Measurements from ENCODE around the gene BATF3. TPM values are rescaled to one million over a fixed set of nuclear protein-coding genes. Genes with fewer than 3 reads are reported as not detected.

The BATF3 gene
- total and polyA plus RNA-seq, 2 of the 4 experiments (the other 2 are of a cell fraction), result 1.6 to 3.9 TPM

GRCh38 chr1:212686069-212686468 is 13.6 kb downstream of the BATF3 start:
- peaks cover 6% of the 10 kb centered on the region; the same call in 1 of the 2 replicates for H3K4me1 ChIP-seq (ENCODE audit: control insufficient read depth, insufficient read depth, low read length)
- no peak for DNase-seq
- no peaks in the 10 kb centered on the region for H4K20me1 ChIP-seq (ENCODE audit: insufficient read depth, low read length)
- H2BK120ac ChIP-seq (ENCODE audit: low read depth, low read length), result no peak overlapping the region
- ChIA-PET POLR2A (ENCODE audit: unreplicated experiment) (no interaction called here), CTCF (no interaction called here)
- H2BK5ac ChIP-seq (ENCODE audit: low read depth, low read length, poor library complexity, severe bottlenecking), result no peak overlapping the region
- H4K8ac ChIP-seq (ENCODE audit: low read depth in 2 of 2, low read length in 2 of 2), result no peak overlapping the region
- H3K9ac ChIP-seq (ENCODE audit: low read depth, low read length), result no peak overlapping the region
- no peak overlapping the region for H2AK9ac ChIP-seq (replicated peaks; ENCODE audit: low read depth, low read length, poor library complexity)
- no peak overlapping the region for H2BK20ac ChIP-seq (ENCODE audit: low read depth, low read length)
- H3K4ac ChIP-seq (ENCODE audit: low read depth, low read length), result no peak overlapping the region
- H2AK5ac ChIP-seq (ENCODE audit: low read depth, low read length), result no peak overlapping the region
- no peaks in the 10 kb centered on the region for H3K27me3 ChIP-seq (ENCODE audit: control insufficient read depth, insufficient read depth, low read length)
- no peak overlapping the region for H3K23ac ChIP-seq (ENCODE audit: low read depth, low read length)
- H2BK15ac ChIP-seq (ENCODE audit: low read depth, low read length), result no peak overlapping the region
- H3K56ac ChIP-seq (ENCODE audit: extremely low read depth, insufficient read depth, low read length), result no peak overlapping the region
- no peak overlapping the region for H3K4me3 ChIP-seq (ENCODE audit: insufficient read depth, low read depth, low read length)
- H3K4me2 ChIP-seq (ENCODE audit: low read depth, low read length), result no peak overlapping the region
- no peak overlapping the region for H4K5ac ChIP-seq (ENCODE audit: low read depth, low read length)
- no peaks in the 10 kb centered on the region for H3K79me1 ChIP-seq (ENCODE audit: low read depth in 1 of 2, low read length in 2 of 2)
- intact Hi-C loops (cut with micrococcal nuclease) (no loop called here), dilution Hi-C loops (cut with HindIII; ENCODE audit: low sequenced_read_pairs, unreplicated experiment) (no loop called here), in situ Hi-C loops (cut with MboI; ENCODE audit: low sequenced_read_pairs) (no loop called here)
- H3K9me1 ChIP-seq (ENCODE audit: insufficient read depth, low read length), result peaks cover 8% of the 10 kb centered on the region
- no peak overlapping the region for H3K14ac ChIP-seq (replicated peaks; ENCODE audit: low read depth, low read length)
- 90% methylated on average over 2 of the region's 3 CpGs; no CpG with 5 or more reads in 1 of the 2 experiments for WGBS, 2 experiments (ENCODE audit: extremely low coverage in 2 of 2, insufficient read length in 1 of 2)
- H3K36me3 ChIP-seq (ENCODE audit: control insufficient read depth, insufficient read depth, low read length), result no peaks in the 10 kb centered on the region
- no peak overlapping the region for H3K18ac ChIP-seq (ENCODE audit: low read depth, low read length)
- H3K27ac ChIP-seq (ENCODE audit: insufficient read depth, low read length), result no peak overlapping the region
- no peaks in the 10 kb centered on the region for H3K9me3 ChIP-seq (ENCODE audit: control insufficient read depth, insufficient read depth, low read length)
- TF ChIP-seq RCOR1 (IDR thresholded peaks at IDR 0.05; ENCODE audit: insufficient replicate concordance, low read length) (no peak), BHLHE40 (IDR thresholded peaks at IDR 0.05; ENCODE audit: low read depth, low read length) (no peak), CEBPB (IDR thresholded peaks at IDR 0.05; ENCODE audit: low read depth, low read length) (no peak), FOS (IDR thresholded peaks at IDR 0.05; ENCODE audit: low read depth, low read length) (no peak), MAZ (IDR thresholded peaks at IDR 0.05; ENCODE audit: borderline replicate concordance, low read depth, low read length) (no peak), USF2 (IDR thresholded peaks at IDR 0.05; ENCODE audit: low read depth, low read length) (no peak), RFX5 (IDR thresholded peaks at IDR 0.05; ENCODE audit: low read depth, low read length) (no peak)
- no peak overlapping the region for H2AFZ ChIP-seq (replicated peaks; ENCODE audit: low read length, poor library complexity)
- H4K91ac ChIP-seq (ENCODE audit: insufficient read depth, low read depth, low read length), result no peak overlapping the region
- no TSS peak for BruUV-seq (replicated peaks)
- no peak for ATAC-seq (ENCODE audit: low read depth)

Data from IMR-90 (cell line).